T1000 (cell line): Measurements from ENCODE around the gene SOX15.
"Not testable (repeated sequence)": the region's sequence is repeated elsewhere in the genome, so short reads cannot be mapped to it uniquely, and the experiment has no call there.

Experiments used
- DNase-seq: peaks from one replicate; lab custom pipeline; 2025; ENCODE audit warnings: mixed read lengths; lab: John Stamatoyannopoulos, UW

Gene SOX15

GRCh38 chr17:7610641-7611040 lies 20.7 kb upstream of the SOX15 start:
- DNase-seq: no peak

- DNase-seq: no peak
Measured at GRCh38 chr17:7606280-7606679, 16.4 kb upstream of the SOX15 start.

GRCh38 chr17:7597561-7597960 lies 7.7 kb upstream of the SOX15 start:
- DNase-seq: not testable (repeated sequence)

- DNase-seq: no peak
Measured at GRCh38 chr17:7593296-7593695, 3.4 kb upstream of the SOX15 start.

- DNase-seq: no peak
Measured at GRCh38 chr17:7592422-7593021, 2.6 kb upstream of the SOX15 start.

- DNase-seq: no peak
Measured at GRCh38 chr17:7591596-7591995, 1.7 kb upstream of the SOX15 start.

- DNase-seq: peak; percentile 49
Measured at GRCh38 chr17:7590743-7591142, 849 bp upstream of the SOX15 start.

GRCh38 chr17:7589204-7589868 lies 558 bp downstream of the SOX15 start:
- DNase-seq: peak; percentile 64

- no peak for DNase-seq
Measured at GRCh38 chr17:7588553-7589203, 1.2 kb downstream of the SOX15 start.

GRCh38 chr17:7587420-7588151 lies 2.3 kb downstream of the SOX15 start:
- peak; percentile 68 for DNase-seq

- DNase-seq: no peak
Measured at GRCh38 chr17:7586673-7587419, 3.0 kb downstream of the SOX15 start.

GRCh38 chr17:7583253-7584109 lies 6.4 kb downstream of the SOX15 start, which contains the start of gene MPDU1:
TSS of gene MPDU1 (plus strand) at chr17:7583852. CDS start at chr17:7583863, 11 bp downstream.
- DNase-seq: peak; percentile 93

GRCh38 chr17:7582396-7583252 lies 7.3 kb downstream of the SOX15 start:
- no peak for DNase-seq

GRCh38 chr17:7580604-7581575 lies 9.0 kb downstream of the SOX15 start:
- DNase-seq: no peak

- DNase-seq: no peak
Measured at GRCh38 chr17:7579834-7580603, 9.9 kb downstream of the SOX15 start.

- DNase-seq: peak; percentile 81
Measured at GRCh38 chr17:7579001-7579833, 10.7 kb downstream of the SOX15 start, which contains the start of gene CD68. TSS of gene CD68 (plus strand) at chr17:7579638. CDS start at chr17:7579678, 40 bp downstream.
